Subcutaneous adipose tissue (tissue), 4 donors: ENCODE results near the gene EPC2. TPM values are rescaled to one million over a fixed set of nuclear protein-coding genes. Genes with fewer than 3 reads are reported as not detected.

Experiments
- CTCF ChIP-seq: fragments of 450-650 bp; IDR thresholded peaks from one replicate; pipeline ENCODE4 v1.5.1; 2016; ENCODE audit warnings: low read depth, mild to moderate bottlenecking, control low read depth, antibody characterized with exemption, moderate library complexity
- total RNA-seq, 4 donors: library from RNA; depleted of rRNA; stranded (reverse); fragments of >200 nt; gene quantifications; one replicate each; pipeline ENCODE4 v1.1.0, GENCODE V29; 2016

EPC2 gene
- total RNA-seq, 4 donors from 2014 or later, result 26.2 to 56.1 (median 30.9) TPM

DNA sequence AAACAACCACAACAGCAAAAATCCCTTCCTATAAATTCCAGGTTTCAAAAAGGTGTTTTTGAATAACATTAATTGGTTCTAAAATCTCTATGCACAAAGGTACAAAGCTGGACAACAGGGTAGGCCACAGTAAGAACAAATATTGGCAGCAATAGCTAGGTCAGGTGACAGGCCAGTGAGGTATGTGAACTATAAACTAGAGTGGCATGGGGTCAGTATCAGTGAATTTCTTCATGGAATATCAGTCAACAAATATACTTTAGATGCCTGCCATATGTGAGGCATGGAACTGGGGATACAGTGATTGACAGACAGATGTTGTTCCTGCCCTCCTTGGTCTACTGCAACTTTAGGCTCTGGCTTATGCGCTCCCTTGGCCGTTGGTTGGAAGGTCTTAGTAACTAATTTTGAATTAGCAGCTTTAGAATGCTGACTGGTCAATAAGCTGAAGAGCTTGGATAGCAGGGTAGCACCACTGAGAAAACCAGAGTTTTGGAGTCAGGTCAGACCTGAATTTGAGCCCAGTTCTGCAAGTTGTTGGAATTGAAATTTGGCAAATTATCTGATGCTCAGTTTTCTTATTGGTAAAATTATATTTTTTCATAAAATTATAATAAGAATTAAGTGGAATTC is 2.3 kb upstream of the EPC2 start:
- no peak for TF ChIP-seq CTCF

DNA sequence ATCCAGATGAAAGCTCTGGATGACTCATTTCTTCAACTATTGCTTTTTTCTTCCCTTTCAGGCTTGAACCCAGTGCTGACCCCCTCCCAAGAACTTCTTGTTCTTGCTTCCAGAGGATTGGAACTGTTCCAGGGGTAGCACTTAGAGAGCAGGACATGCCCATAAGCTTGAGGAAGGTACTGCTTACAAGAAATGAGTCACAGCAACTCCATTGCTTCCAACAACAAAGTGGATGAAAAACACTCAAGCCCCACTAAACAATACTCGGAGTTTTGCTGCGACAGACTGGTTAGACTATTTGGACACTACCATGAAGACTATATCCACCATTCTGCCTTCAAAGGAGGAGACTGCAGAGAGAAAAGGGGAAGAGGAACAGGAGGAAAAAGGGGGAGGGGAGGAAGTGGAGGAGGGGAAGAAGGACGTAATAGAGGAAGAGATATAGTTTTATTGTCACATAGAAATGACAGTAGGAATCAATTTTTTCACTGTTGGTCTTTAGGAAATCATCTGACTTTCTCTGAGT is 1.6 kb upstream of the EPC2 start:
- no peak for TF ChIP-seq CTCF

- no peak for TF ChIP-seq CTCF
Observed at GRCh38 chr2:148643421-148643820, 1.1 kb upstream of the EPC2 start.

DNA sequence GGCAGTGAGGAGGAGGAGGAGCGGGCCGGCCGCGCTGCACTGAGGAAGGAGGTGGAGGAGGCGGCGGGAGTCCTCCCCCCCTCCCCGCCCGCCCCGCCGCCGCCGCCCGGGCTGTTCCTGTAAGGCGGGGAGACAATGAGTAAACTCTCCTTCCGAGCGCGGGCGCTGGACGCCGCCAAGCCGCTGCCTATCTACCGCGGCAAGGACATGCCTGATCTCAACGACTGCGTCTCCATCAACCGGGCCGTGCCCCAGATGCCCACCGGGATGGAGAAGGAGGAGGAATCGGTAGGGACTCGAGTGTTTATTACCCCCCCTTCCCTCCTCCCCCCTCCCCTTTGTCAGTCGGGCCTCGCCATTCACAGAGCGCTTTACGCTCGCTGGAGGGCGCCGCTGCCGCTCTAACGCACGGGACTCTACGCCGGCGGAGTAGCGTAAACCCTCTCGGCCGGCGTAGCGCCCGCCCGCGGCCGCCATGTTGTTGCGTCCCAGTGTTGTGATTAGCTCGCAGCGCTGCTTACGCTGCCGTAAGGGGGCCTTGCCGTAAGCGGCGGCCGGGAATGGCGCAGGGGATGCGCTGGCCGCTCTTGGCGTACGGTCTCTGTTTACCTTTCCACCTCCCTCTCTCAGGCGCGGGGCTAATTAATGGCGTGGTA is 460 bp downstream of the EPC2 start:
- no peak for TF ChIP-seq CTCF

DNA sequence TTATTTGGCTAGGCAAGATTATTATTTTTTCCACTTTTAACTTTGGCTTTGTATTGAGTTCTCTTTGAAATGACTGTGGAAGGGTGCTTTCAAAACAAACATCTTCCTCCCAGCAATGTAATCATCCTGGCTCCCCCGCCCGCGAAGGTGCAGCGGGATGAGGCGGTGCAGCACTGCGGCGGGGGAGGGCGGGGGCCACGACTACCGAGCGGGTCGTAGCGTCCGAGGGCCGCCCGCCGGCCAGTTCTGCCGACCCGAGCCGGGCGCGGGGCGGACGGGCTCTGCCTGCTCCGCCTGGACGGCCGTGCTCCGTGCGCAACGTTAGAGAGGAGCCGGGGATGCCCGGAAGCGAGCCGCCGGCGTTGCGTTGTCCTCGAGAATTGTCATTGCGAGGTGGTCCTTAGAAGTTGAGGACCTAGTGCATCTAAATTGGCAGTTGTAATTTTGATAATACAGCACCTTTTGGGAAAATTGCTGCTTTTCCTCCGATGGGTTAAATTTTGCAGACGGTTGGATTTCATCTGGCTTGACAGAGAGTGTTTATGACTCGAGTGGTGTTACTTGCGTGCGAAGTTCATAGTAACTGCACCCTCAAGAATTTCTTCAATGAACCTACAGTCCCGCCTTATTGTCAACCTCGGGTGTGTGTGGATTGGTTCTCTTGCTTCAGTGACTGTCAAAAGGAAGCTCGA is 1.1 kb downstream of the EPC2 start:
- TF ChIP-seq CTCF, result no peak

DNA sequence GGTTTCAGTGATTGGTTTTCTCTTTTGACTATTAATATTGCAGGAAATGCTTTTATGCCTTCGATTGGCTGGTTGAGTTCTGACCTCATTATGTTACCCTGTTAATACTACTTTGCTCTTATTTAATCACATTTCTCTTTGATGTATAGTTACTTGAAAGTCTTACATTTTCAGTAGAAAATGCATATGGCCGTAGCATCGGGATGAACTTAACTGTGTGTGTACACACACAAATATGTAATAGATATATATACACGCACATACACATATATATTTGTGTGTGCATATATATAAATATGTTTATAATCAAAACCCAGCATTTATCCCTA is 1.6 kb downstream of the EPC2 start:
- no peak for TF ChIP-seq CTCF

DNA sequence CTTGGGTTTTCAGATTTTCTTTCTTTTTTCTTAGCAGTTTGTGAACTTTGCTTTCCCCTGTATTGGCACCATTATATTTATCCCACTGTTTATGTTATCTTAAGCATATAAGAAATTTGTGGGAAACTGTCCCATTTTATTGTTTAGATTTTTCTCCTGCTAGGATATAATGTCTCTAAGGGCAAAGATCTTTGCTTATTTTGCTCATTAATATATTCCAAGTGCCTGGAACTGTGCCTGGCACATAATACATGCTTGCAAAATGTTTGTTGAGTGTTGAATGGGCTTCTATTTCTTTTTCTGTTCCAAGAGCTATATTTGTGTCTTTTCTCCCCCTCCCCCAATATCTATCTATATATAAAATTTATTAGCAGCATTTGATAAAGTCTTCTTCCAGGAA is 5.4 kb downstream of the EPC2 start:
- TF ChIP-seq CTCF, result no peak
